HUES6 (cell line): ENCODE results near the gene SIGLEC14.
"Not testable (repeated sequence)": the region's sequence is repeated elsewhere in the genome, so short reads cannot be mapped to it uniquely, and the experiment has no call there.

Experiments
- H3K27ac ChIP-seq: 2 replicates; pipeline ENCODE4 v1.7.0; 2013; ENCODE audit warnings: low read depth, mild to moderate bottlenecking, low read length, inconsistent platforms
- H3K27me3 ChIP-seq: 2 replicates; pipeline ENCODE4 v1.6.1; 2013; ENCODE audit warnings: low read length; ENCODE audit not compliant: control insufficient read depth, insufficient read depth
- H3K36me3 ChIP-seq: 2 replicates; pipeline ENCODE4 v1.6.1; 2013; ENCODE audit warnings: low read length; ENCODE audit not compliant: control insufficient read depth, insufficient read depth
- H3K4me1 ChIP-seq: 2 replicates; pipeline ENCODE4 v1.6.1; 2013; ENCODE audit warnings: low read length; ENCODE audit not compliant: control insufficient read depth, insufficient read depth
- H3K4me3 ChIP-seq: 2 replicates; pipeline ENCODE4 v1.5.1; 2013; ENCODE audit warnings: low read depth, low read length
- H3K9ac ChIP-seq: one replicate; pipeline ENCODE4 v1.6.1; 2013; ENCODE audit warnings: mild to moderate bottlenecking, low read length
- H3K9me3 ChIP-seq: 2 replicates; pipeline ENCODE4 v1.6.1; 2013; ENCODE audit warnings: low read depth, low read length; ENCODE audit not compliant: control insufficient read depth, insufficient read depth

Gene SIGLEC14

GRCh38 chr19:51689751-51690453 is 43.3 kb upstream of the SIGLEC14 start:
- peaks cover 9% of the 10 kb centered on the region for H3K9me3 ChIP-seq
- peak overlapping the region; percentile 94 for H3K27ac ChIP-seq
- peak overlapping the region; percentile 84 for H3K4me3 ChIP-seq
- no peaks in the 10 kb centered on the region for H3K27me3 ChIP-seq
- peaks cover 24% of the 10 kb centered on the region for H3K4me1 ChIP-seq
- H3K36me3 ChIP-seq = peaks cover 15% of the 10 kb centered on the region
- H3K9ac ChIP-seq = peak overlapping the region; percentile 89

- Histone ChIP-seq H3K9ac (peak overlapping the region; percentile 89), H3K27ac (no peak overlapping the region; the same call in 1 of the 2 replicates), H3K36me3 (peaks cover 5% of the 10 kb centered on the region; the same call in 1 of the 2 replicates), H3K4me1 (peaks cover 23% of the 10 kb centered on the region), H3K4me3 (peak overlapping the region; percentile 84), H3K27me3 (no peaks in the 10 kb centered on the region), H3K9me3 (peaks cover 17% of the 10 kb centered on the region)
These were observed 42.3 kb upstream of the SIGLEC14 start for GRCh38 chr19:51688671-51689571.

- H3K4me1 ChIP-seq = peaks cover 17% of the 10 kb centered on the region
- H3K27ac ChIP-seq = no peak overlapping the region; the same call in 1 of the 2 replicates
- peaks cover 17% of the 10 kb centered on the region for H3K9me3 ChIP-seq
- peaks cover 2% of the 10 kb centered on the region; the same call in 1 of the 2 replicates for H3K36me3 ChIP-seq
- H3K9ac ChIP-seq = peak overlapping the region; percentile 78
- H3K4me3 ChIP-seq = peak overlapping the region; percentile 84
- H3K27me3 ChIP-seq = no peaks in the 10 kb centered on the region
These were observed 41.4 kb upstream of the SIGLEC14 start for GRCh38 chr19:51687791-51688670.

GRCh38 chr19:51686171-51686570 is 39.5 kb upstream of the SIGLEC14 start:
- Histone ChIP-seq H3K27me3 (no peaks in the 10 kb centered on the region), H3K9ac (no peak overlapping the region), H3K27ac (no peak overlapping the region), H3K36me3 (no peaks in the 10 kb centered on the region), H3K4me3 (no peak overlapping the region), H3K4me1 (peaks cover 4% of the 10 kb centered on the region; the same call in 1 of the 2 replicates), H3K9me3 (peaks cover 17% of the 10 kb centered on the region)

GRCh38 chr19:51681286-51681941 is 34.8 kb upstream of the SIGLEC14 start:
- no peak overlapping the region for H3K4me3 ChIP-seq
- H3K4me1 ChIP-seq = no peaks in the 10 kb centered on the region
- no peaks in the 10 kb centered on the region for H3K36me3 ChIP-seq
- H3K27me3 ChIP-seq = no peaks in the 10 kb centered on the region
- no peak overlapping the region for H3K9ac ChIP-seq
- peaks cover 18% of the 10 kb centered on the region for H3K9me3 ChIP-seq
- H3K27ac ChIP-seq = no peak overlapping the region

GRCh38 chr19:51680474-51680873 is 33.8 kb upstream of the SIGLEC14 start:
- peaks cover 15% of the 10 kb centered on the region for H3K9me3 ChIP-seq
- no peaks in the 10 kb centered on the region for H3K27me3 ChIP-seq
- no peaks in the 10 kb centered on the region for H3K4me1 ChIP-seq
- H3K27ac ChIP-seq = no peak overlapping the region
- H3K9ac ChIP-seq = no peak overlapping the region
- no peaks in the 10 kb centered on the region for H3K36me3 ChIP-seq
- no peak overlapping the region for H3K4me3 ChIP-seq

- no peaks in the 10 kb centered on the region for H3K4me1 ChIP-seq
- H3K4me3 ChIP-seq = no peak overlapping the region
These were observed 30.0 kb upstream of the SIGLEC14 start for GRCh38 chr19:51676566-51677083.

GRCh38 chr19:51675911-51676565 is 29.4 kb upstream of the SIGLEC14 start:
- not testable (repeated sequence) for H3K27me3 ChIP-seq, H3K27ac ChIP-seq, H3K9me3 ChIP-seq, H3K4me3 ChIP-seq, H3K36me3 ChIP-seq, H3K4me1 ChIP-seq, H3K9ac ChIP-seq

More at GRCh38 chr19:51676566-51677083, 30.0 kb upstream of the SIGLEC14 start:
- H3K27me3 ChIP-seq = no peaks in the 10 kb centered on the region
- no peak overlapping the region for H3K9ac ChIP-seq
- no peaks in the 10 kb centered on the region for H3K36me3 ChIP-seq
- H3K9me3 ChIP-seq = 0 out of 2 replicates have a peak, but pooled peaks cover 4% of the 10 kb centered on the region
- no peak overlapping the region for H3K27ac ChIP-seq

GRCh38 chr19:51668216-51668615 is 21.6 kb upstream of the SIGLEC14 start:
- Histone ChIP-seq H3K27me3 (peaks cover 11% of the 10 kb centered on the region), H3K4me1 (no peaks in the 10 kb centered on the region), H3K4me3 (no peak overlapping the region), H3K9ac (no peak overlapping the region), H3K27ac (no peak overlapping the region), H3K36me3 (no peaks in the 10 kb centered on the region), H3K9me3 (no peaks in the 10 kb centered on the region)
